ENCODE results near the gene ZNF765.

ZNF765 gene

GRCh38 chr19:53372196-53372595, 22.8 kb upstream of the ZNF765 start:
- TF ChIP-seq CTCF (IDR thresholded peaks at IDR 0.05; ENCODE audit: low read depth, low read length), result no peak
- no peak for DNase-seq (ENCODE audit: low read depth, low spot score)
- no peak overlapping the region for H3K4me3 ChIP-seq (ENCODE audit: low read depth, low read length)
- in situ Hi-C loops (cut with HindIII; ENCODE audit: low sequenced_read_pairs), result no loop called here

- in situ Hi-C loops (cut with HindIII; ENCODE audit: low sequenced_read_pairs), result no loop called here
- DNase-seq (ENCODE audit: low read depth, low spot score), result no peak
- H3K4me3 ChIP-seq (ENCODE audit: low read depth, low read length), result no peak overlapping the region
- no peak for TF ChIP-seq CTCF (IDR thresholded peaks at IDR 0.05; ENCODE audit: low read depth, low read length)
These were observed 20.7 kb upstream of the ZNF765 start for GRCh38 chr19:53374288-53374687.

DNA sequence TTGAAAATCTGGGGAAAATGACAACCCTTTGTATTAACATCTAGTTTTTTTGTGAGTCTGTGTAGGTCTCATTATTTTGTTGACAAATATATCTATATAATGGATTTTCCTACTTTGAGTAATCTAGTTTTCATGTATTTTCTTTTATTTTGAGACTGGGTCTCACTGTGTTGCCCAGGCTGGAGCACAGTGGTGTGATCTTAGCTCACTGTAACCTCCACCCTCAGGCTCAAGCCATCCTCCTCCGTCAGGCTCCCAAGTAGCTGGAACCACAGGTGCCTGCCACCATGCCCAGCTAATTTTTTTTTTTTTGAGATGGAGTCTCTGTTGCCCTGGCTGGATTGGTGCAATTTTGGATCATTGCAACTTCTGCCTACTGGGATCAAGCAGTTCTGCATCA, 20.2 kb upstream of the ZNF765 start:
- in situ Hi-C loops (cut with HindIII; ENCODE audit: low sequenced_read_pairs), result no loop called here
- H3K4me3 ChIP-seq (ENCODE audit: low read depth, low read length), result no peak overlapping the region
- DNase-seq (ENCODE audit: low read depth, low spot score), result no peak
- no peak for TF ChIP-seq CTCF (IDR thresholded peaks at IDR 0.05; ENCODE audit: low read depth, low read length)

DNA sequence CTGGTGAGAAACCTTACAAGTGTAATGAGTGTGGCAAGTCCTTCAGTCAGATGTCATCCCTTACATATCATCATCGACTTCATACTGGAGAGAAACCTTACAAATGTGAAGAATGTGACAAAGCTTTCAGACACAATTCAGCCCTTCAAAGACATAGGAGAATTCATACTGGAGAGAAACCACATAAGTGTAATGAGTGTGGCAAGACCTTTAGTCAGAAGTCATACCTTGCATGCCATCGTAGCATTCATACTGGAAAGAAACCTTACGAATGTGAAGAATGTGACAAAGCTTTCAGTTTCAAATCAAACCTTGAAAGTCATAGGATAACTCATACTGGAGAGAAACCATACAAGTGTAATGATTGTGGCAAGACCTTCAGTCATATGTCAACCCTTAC, 13.6 kb upstream of the ZNF765 start:
- DNase-seq (ENCODE audit: low read depth, low spot score), result no peak
- TF ChIP-seq CTCF (IDR thresholded peaks at IDR 0.05; ENCODE audit: low read depth, low read length), result no peak
- in situ Hi-C loops (cut with HindIII; ENCODE audit: low sequenced_read_pairs), result no loop called here
- no peak overlapping the region for H3K4me3 ChIP-seq (ENCODE audit: low read depth, low read length)

GRCh38 chr19:53388168-53388567, 6.8 kb upstream of the ZNF765 start:
- no peak for TF ChIP-seq CTCF (IDR thresholded peaks at IDR 0.05; ENCODE audit: low read depth, low read length)
- no peak for DNase-seq (ENCODE audit: low read depth, low spot score)
- in situ Hi-C loops (cut with HindIII; ENCODE audit: low sequenced_read_pairs), result no loop called here
- no peak overlapping the region for H3K4me3 ChIP-seq (ENCODE audit: low read depth, low read length)

DNA sequence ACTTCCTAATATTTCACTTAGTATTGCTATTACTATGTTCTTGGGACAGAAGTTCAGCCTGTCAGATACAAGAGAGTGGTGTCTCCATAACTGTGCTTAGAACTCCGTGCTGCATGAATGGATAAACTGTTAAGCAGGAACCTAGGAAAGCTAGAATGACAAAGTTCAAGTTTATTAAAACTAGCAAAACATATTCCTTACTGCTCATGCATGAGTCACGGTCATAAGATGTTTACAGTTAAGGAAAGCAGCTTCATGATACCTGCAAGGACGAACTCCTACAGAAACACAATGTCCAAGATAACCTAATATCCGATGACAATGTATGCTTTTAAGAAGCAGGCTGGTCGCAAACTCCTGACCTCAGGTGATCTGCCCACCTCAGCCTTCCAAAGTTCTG, 6.0 kb upstream of the ZNF765 start:
- DNase-seq (ENCODE audit: low read depth, low spot score), result no peak
- TF ChIP-seq CTCF (IDR thresholded peaks at IDR 0.05; ENCODE audit: low read depth, low read length), result no peak
- no peak overlapping the region for H3K4me3 ChIP-seq (ENCODE audit: low read depth, low read length)
- in situ Hi-C loops (cut with HindIII; ENCODE audit: low sequenced_read_pairs), result no loop called here

- in situ Hi-C loops (cut with HindIII; ENCODE audit: low sequenced_read_pairs), result no loop called here
- DNase-seq (ENCODE audit: low read depth, low spot score), result no peak
- TF ChIP-seq CTCF (IDR thresholded peaks at IDR 0.05; ENCODE audit: low read depth, low read length), result no peak
- no peak overlapping the region for H3K4me3 ChIP-seq (ENCODE audit: low read depth, low read length)
These were observed 5.4 kb upstream of the ZNF765 start for GRCh38 chr19:53389571-53389970.

Measured in astrocyte of the spinal cord (primary cell).